SK-N-MC (cell line): ENCODE measurements around the gene C17orf107.

Source experiments
- DNase-seq: peaks from one replicate; pipeline ENCODE4 v3.0.0-alpha.2; 2011; ENCODE audit warnings: low read depth, low spot score
- H3K27ac ChIP-seq: fragments of 200-600 bp; sonication (generic); 2 replicates; pipeline ENCODE4 v1.5.1; 2016; ENCODE audit warnings: mixed run types
- H3K36me3 ChIP-seq: fragments of 200-600 bp; sonication (generic); 2 replicates; pipeline ENCODE4 v1.6.1; 2017; ENCODE audit warnings: antibody characterized with exemption, low read length, mixed read lengths; ENCODE audit not compliant: insufficient read depth
- H3K4me3 ChIP-seq: fragments of 200-600 bp; sonication (generic); 2 replicates; pipeline ENCODE4 v1.5.1; 2016
- H3K9ac ChIP-seq: fragments of 200-600 bp; sonication (generic); 2 replicates; pipeline ENCODE4 v1.8.0; 2017; ENCODE audit warnings: mixed run types, mixed read lengths; ENCODE audit not compliant: insufficient read length
- H3K9me3 ChIP-seq: fragments of 200-600 bp; sonication (generic); 2 replicates; pipeline ENCODE4 v1.6.1; 2017; ENCODE audit warnings: low read depth, mild to moderate bottlenecking, antibody characterized with exemption, low read length, moderate library complexity, mixed read lengths
- EZH2 ChIP-seq: fragments of 200-600 bp; sonication (generic); IDR thresholded peaks from one replicate; pipeline ENCODE4 v1.6.1; 2017; ENCODE audit warnings: antibody characterized with exemption
- FOXP2 ChIP-seq: optimal IDR thresholded peaks from 2 replicates; pipeline ENCODE3; 2011; ENCODE audit warnings: mild to moderate bottlenecking, moderate library complexity; ENCODE audit not compliant: insufficient read depth; ENCODE audit errors: extremely low read length, control extremely low read depth
- POLR2AphosphoS5 ChIP-seq: IDR thresholded peaks from 2 replicates; pipeline ENCODE4 v1.6.1; 2012; ENCODE audit warnings: mild to moderate bottlenecking, low read depth, low read length, borderline replicate concordance

C17orf107 gene

GRCh38 chr17:4870855-4871254 lies 28.5 kb upstream of the C17orf107 start:
- H3K9me3 ChIP-seq: no peaks in the 10 kb centered on the region
- DNase-seq: no peak
- no peaks in the 10 kb centered on the region for H3K36me3 ChIP-seq
- H3K9ac ChIP-seq: no peak overlapping the region
- no peak for TF ChIP-seq EZH2
- TF ChIP-seq POLR2AphosphoS5: no peak
- H3K27ac ChIP-seq: no peak overlapping the region
- no peak overlapping the region for H3K4me3 ChIP-seq

DNA sequence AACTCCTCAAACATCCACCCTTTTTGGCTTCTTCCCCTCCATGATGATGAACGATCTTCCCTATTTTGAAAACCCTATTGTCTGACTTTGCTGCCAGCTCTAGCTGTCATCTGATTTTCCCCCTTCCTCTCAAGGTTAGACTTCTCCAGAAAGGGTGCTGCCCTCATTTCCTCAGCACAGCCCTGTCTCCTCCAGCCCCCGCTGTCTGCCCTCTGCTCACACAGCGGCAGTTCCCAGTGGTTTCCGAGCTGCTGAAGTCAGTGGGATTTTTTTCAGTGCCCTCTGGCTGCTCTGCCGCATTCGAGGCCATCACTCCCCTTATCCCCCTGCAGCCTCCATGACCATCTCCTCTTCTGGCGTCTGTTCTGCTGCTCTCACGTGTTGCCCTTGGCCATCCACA lies 26.6 kb upstream of the C17orf107 start:
- Histone ChIP-seq H3K9me3 (no peaks in the 10 kb centered on the region), H3K4me3 (no peak overlapping the region), H3K36me3 (no peaks in the 10 kb centered on the region), H3K9ac (no peak overlapping the region), H3K27ac (no peak overlapping the region)
- TF ChIP-seq POLR2AphosphoS5: no peak
- TF ChIP-seq EZH2: no peak
- no peak for TF ChIP-seq FOXP2
- no peak for DNase-seq

DNA sequence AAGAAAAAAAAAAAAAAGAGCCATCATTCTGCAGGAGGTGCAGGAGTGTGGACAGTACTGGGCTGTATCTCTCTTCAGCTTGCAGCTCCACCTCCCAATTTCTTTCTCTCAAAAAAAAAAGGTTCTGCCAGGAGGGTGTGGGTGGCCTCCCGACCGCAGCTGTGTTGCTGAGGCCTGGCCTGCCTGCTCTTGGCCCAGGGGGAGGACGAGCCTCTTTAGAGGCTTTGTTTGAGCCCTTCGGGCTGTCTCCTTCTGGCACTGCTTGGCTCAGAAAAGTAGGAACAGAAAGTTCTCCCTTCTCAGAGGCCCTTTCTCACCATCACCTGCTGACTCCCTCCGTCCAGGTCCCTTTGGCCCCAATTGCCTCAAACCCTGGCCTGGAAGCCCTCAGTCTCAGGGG lies 22.2 kb upstream of the C17orf107 start:
- no peak overlapping the region for H3K9ac ChIP-seq
- no peak for DNase-seq
- H3K4me3 ChIP-seq: no peak overlapping the region
- H3K36me3 ChIP-seq: no peaks in the 10 kb centered on the region; the same call in 1 of the 2 replicates
- TF ChIP-seq EZH2 (no peak), FOXP2 (no peak), POLR2AphosphoS5 (no peak)
- no peaks in the 10 kb centered on the region for H3K9me3 ChIP-seq
- H3K27ac ChIP-seq: no peak overlapping the region

- Histone ChIP-seq H3K9ac (no peak overlapping the region), H3K9me3 (no peaks in the 10 kb centered on the region), H3K36me3 (peaks cover 4% of the 10 kb centered on the region; the same call in 1 of the 2 replicates), H3K27ac (no peak overlapping the region), H3K4me3 (no peak overlapping the region)
- TF ChIP-seq POLR2AphosphoS5 (no peak), FOXP2 (no peak), EZH2 (no peak)
- no peak for DNase-seq
Measured at GRCh38 chr17:4879601-4880000, 19.7 kb upstream of the C17orf107 start.

DNA sequence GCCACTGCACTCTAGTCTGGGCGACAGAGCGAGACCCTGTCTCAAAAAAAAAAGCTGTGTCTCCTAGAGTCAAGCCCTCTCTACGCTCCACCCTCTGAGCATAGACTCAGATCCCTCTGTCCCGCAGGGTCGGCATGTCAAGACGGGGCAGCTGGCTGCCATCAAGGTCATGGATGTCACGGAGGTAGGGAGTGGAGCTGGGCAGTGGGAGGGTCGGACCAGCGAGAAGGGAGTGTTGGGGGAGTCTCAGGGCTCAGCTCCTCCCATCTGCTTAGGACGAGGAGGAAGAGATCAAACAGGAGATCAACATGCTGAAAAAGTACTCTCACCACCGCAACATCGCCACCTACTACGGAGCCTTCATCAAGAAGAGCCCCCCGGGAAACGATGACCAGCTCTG lies 18.5 kb upstream of the C17orf107 start:
- TF ChIP-seq POLR2AphosphoS5: no peak
- TF ChIP-seq EZH2: no peak
- no peak for TF ChIP-seq FOXP2
- H3K9me3 ChIP-seq: no peaks in the 10 kb centered on the region
- no peak overlapping the region for H3K9ac ChIP-seq
- no peak for DNase-seq
- no peak overlapping the region for H3K4me3 ChIP-seq
- H3K27ac ChIP-seq: no peak overlapping the region
- peaks cover 9% of the 10 kb centered on the region; the same call in 1 of the 2 replicates for H3K36me3 ChIP-seq

- TF ChIP-seq FOXP2 (no peak), POLR2AphosphoS5 (no peak), EZH2 (no peak)
- no peak for DNase-seq
- H3K4me3 ChIP-seq: no peak overlapping the region
Measured at GRCh38 chr17:4881761-4882555, 17.4 kb upstream of the C17orf107 start.

DNA sequence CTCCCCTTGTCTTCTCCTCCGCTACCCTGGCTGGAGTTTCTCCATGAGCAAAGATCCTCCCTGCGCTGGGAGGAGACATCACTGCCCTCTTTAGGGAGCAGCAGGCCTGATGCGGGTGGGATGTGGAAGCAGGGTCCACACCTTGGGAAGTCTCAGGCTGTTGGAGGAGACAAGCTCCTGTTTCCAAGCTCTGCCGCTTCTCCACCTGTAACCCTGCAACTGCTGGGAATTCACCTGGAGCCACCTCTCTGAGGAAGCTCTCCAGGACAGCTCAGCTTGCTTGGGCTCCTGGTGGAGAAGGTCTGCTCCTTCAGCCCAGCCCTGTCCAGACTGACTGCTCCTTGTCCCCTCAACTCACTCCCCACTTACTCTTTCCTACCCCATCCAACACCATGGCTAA lies 14.8 kb upstream of the C17orf107 start:
- no peak for TF ChIP-seq FOXP2
- no peak for TF ChIP-seq POLR2AphosphoS5
- no peak for TF ChIP-seq EZH2
- DNase-seq: no peak
- Histone ChIP-seq H3K9ac (no peak overlapping the region), H3K27ac (no peak overlapping the region), H3K4me3 (no peak overlapping the region), H3K36me3 (peaks cover 27% of the 10 kb centered on the region; the same call in 1 of the 2 replicates), H3K9me3 (no peaks in the 10 kb centered on the region)

More at GRCh38 chr17:4881761-4882555, 17.4 kb upstream of the C17orf107 start:
- H3K9me3 ChIP-seq: no peaks in the 10 kb centered on the region
- H3K27ac ChIP-seq: no peak overlapping the region
- peaks cover 20% of the 10 kb centered on the region; the same call in 1 of the 2 replicates for H3K36me3 ChIP-seq
- H3K9ac ChIP-seq: no peak overlapping the region

- peaks cover 37% of the 10 kb centered on the region; the same call in 1 of the 2 replicates for H3K36me3 ChIP-seq
- no peak overlapping the region for H3K9ac ChIP-seq
- H3K4me3 ChIP-seq: no peak overlapping the region
- TF ChIP-seq POLR2AphosphoS5 (no peak), FOXP2 (no peak), EZH2 (no peak)
- DNase-seq: no peak
- H3K27ac ChIP-seq: no peak overlapping the region
- H3K9me3 ChIP-seq: no peaks in the 10 kb centered on the region
Measured at GRCh38 chr17:4886830-4887229, 12.5 kb upstream of the C17orf107 start.
